Measurements from ENCODE around the gene RBM43. TPM values are rescaled to one million over a fixed set of nuclear protein-coding genes. Genes with fewer than 3 reads are reported as not detected.
A peak's percentile ranks its signal among the peaks of the same experiment; 100 is the strongest.

RBM43 gene
- total and polyA plus RNA-seq, 9 of the 15 experiments (the other 6 are each of a cell fraction or from before 2014, with no cell fraction given) = 1.3 to 6.9 (median 3.8) TPM

GRCh38 chr2:151299920-151300539, 38.4 kb upstream of the RBM43 start:
- H3K27ac ChIP-seq (ENCODE audit: extremely low read depth, low read depth, low read length) = no peak overlapping the region
- H3K27me3 ChIP-seq (ENCODE audit: control insufficient read depth in 2 of 2, insufficient read depth in 2 of 2, low read length in 2 of 2) = no peaks in the 10 kb centered on the region
- in situ Hi-C loops (cut with MboI) (no loop called here), intact Hi-C loops (cut with micrococcal nuclease) (no loop called here)
- ChIA-PET CTCF (ENCODE audit: low intra/inter-chr PET ratio) (no interaction called here), POLR2A (interaction anchor here (0.6 to 0.8 kb wide), 2 partner anchors 8 to 78 kb away, joined by 3 to 4 read pairs; no protein-coding TSS in a partner anchor)
- H3K36me3 ChIP-seq (ENCODE audit: control insufficient read depth, insufficient read depth, low read length) = no peaks in the 10 kb centered on the region
- no peaks in the 10 kb centered on the region for H4K20me1 ChIP-seq (replicated peaks; ENCODE audit: control insufficient read depth, insufficient read depth, low read length)
- no peak for DNase-seq (ENCODE audit: extremely low read depth in 1 of 4, low spot score in 3 of 4)
- H3K4me1 ChIP-seq (replicated peaks in 1 of 2; ENCODE audit: control insufficient read depth in 2 of 2, insufficient read depth in 2 of 2, low read length in 2 of 2) = peaks cover 0 to 9% of the 10 kb centered on the region in 2 experiments; a peak in 3 of 5 replicates
- no TSS peak for BruUV-seq (replicated peaks)
- H3K9me3 ChIP-seq (replicated peaks; ENCODE audit: control insufficient read depth, insufficient read depth, low read depth, low read length) = no peaks in the 10 kb centered on the region
- no peak overlapping the region for H3K4me3 ChIP-seq
- H2AFZ ChIP-seq (ENCODE audit: low read depth, low read length) = peak overlapping the region; percentile 56; the same call in 1 of the 2 replicates
- TF ChIP-seq, protein P1, sequence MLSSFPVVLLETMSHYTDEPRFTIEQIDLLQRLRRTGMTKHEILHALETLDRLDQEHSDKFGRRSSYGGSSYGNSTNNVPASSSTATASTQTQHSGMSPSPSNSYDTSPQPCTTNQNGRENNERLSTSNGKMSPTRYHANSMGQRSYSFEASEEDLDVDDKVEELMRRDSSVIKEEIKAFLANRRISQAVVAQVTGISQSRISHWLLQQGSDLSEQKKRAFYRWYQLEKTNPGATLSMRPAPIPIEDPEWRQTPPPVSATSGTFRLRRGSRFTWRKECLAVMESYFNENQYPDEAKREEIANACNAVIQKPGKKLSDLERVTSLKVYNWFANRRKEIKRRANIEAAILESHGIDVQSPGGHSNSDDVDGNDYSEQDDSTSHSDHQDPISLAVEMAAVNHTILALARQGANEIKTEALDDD (IDR thresholded peaks at IDR 0.05) = 0 out of 2 replicates have a peak, but pooled peaks have one; percentile 42
- TF ChIP-seq FOSL1 (tag; conservative IDR thresholded peaks at IDR 0.05) = peak; percentile 44
- no peak for TF ChIP-seq CBX8 (IDR thresholded peaks at IDR 0.05; ENCODE audit: borderline replicate concordance, extremely low read depth, low read depth, low read length, poor library complexity, severe bottlenecking)
- no peak for TF ChIP-seq ZNF217 (CRISPR knock-in tag; IDR thresholded peaks at IDR 0.05)
- no peak for TF ChIP-seq NRF1 (conservative IDR thresholded peaks at IDR 0.05 in 1 of 2, IDR thresholded peaks at IDR 0.05 in 1 of 2)
- H3K9me1 ChIP-seq (ENCODE audit: control insufficient read depth, insufficient read depth, low read length) = no peaks in the 10 kb centered on the region
- no peak for ATAC-seq
- H3K79me2 ChIP-seq (ENCODE audit: control insufficient read depth, insufficient read depth, low read length) = no peaks in the 10 kb centered on the region
- FAIRE-seq = no peak
- no peak overlapping the region for H3K9ac ChIP-seq (ENCODE audit: insufficient read depth in 1 of 2, low read depth in 2 of 2, low read length in 2 of 2)
- no peak overlapping the region for H3K4me2 ChIP-seq (ENCODE audit: insufficient read depth, low read length)
- 51% methylated on average over 6 of the region's 6 CpGs for WGBS (ENCODE audit: insufficient coverage, low coverage, missing lambda C conversion rate)

Data from K562 (cell line).